Iris pigment epithelial cell (primary cell): ENCODE data around the gene TSNAXIP1.
"Not testable (repeated sequence)": the region's sequence is repeated elsewhere in the genome, so short reads cannot be mapped to it uniquely, and the experiment has no call there.

Experiments used
- DNase-seq: peaks from one replicate; pipeline ENCODE4 v3.0.0-alpha.2; 2011; ENCODE audit warnings: low read depth

The TSNAXIP1 gene

DNA sequence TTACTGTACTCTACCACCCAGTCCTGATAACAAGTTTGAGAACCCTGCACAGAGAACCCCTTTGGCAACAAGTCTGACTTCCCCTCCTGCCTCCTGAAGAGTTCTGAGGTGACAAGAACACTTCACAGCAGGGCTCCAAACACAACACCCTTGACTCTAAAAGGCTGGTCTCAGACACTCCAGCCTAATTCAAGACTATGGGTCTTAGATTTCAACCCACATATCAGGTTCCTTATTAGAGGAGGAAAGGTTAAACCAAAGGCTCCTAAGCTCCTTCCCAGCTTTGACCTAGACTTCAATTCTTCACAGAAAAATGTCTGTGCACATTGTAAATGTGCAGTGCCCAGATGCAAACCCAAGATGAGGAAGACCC, 23.4 kb upstream of the TSNAXIP1 start:
- no peak for DNase-seq

DNA sequence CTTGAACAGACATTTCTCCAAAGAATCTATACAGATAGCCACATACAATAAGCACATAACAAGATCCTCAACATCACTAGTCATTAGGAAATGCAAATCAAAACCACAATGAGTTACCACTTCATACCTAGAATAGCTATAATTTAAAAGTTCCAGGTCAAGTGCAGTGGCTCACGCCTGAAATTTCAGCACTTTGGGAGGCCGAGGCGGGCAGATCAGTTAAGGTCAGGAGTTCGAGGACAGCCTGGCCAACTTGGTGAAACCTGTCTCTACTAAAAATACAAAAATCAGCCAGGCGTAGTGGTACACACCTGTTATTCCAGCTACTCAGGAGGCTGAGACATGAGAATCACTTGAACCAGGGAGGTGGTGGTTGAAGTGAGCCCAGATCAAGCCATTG, 20.2 kb upstream of the TSNAXIP1 start:
- DNase-seq = no peak

DNA sequence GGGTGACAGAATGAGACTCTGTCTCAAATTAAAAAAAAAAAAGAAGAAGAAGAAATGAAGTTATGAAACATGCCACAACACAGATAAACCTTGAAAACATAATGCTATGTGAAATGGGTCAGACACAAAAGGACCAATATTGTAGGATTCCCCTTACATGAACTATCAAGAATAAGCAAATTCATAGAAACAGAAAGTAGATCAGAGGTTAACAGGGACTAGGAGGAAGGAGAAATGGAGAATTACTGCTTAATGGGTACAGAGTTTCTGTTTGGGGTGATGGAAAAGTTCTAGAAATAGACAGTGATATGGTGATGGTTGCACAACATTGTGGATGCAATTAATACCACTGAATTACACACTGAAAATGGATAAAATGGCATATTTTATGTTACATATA, 16.6 kb upstream of the TSNAXIP1 start:
- no peak for DNase-seq

DNA sequence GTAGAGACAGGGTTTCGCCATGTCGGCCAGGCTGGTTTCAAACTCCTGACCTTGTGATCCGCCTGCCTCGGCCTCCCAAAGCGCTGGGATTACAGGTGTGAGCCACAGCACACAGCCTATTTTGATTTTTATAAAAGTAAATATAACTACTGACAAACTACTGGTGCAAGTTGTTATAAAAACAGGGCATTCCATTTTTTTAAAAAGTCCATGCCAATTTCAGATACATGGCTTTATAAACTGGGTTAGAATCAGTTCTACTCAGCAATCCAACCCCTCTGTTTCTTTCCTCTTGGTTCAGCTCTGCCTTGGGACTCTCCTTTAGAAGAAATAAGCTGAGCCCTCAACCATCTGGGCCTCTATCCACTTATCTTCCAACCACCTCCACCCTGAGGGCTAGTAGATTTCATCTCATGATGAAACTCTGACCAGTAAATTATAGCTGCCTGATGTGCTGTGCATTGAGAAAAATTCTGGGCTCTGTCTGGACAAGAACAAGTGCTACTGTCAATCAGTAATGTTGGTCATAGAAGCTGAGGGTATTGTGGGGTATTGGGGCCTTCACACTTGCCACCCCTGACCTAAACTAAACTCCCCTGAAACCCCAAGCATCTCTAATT, 10.5 kb upstream of the TSNAXIP1 start:
- DNase-seq = no peak

DNA sequence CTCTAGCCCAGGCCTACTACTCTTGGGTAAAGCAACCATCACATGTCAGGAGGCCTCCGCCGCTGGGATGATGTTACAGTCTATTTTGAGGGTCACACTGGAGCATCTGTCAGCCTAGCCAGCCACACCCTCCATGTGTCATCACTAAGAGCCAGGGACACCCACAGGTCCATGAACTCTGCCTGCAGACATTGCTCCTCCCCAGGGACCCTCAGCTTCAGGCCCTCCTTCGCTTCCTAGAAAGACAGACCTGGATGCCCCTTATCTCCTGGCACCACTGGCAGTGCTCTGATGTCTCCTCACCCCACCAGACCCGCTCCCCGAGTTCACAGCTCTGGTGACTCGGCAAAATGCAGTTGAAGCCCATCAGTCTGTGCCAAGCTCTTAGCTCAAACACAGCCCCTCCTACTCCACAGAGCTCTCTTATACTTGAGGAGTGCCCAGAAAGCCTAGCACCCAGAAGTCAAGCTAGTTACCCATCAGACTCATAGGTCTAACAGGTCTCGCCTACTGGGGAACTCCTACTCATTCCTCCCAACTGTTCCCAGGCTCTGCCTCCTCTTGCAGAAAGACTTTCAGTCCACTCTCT, 6.3 kb upstream of the TSNAXIP1 start:
- DNase-seq = no peak

DNA sequence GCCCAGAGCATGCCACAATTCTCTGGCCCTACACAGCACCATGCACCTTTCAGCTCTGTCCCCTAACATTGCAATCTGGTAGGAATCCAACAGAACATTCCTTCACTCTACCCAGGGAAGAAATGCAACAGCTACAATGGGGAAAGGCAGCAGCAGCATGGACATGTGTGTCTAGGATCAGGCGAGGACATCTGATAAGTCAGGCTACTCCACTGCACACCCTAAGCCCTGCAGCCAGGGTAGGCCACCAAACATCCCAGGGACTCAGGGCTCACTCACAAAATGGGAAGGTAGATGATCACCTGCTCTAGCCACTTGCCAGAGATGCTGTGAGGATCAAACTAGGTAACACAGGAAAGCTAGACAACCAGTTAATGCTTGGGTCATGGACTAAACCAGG, 5.4 kb upstream of the TSNAXIP1 start:
- DNase-seq = no peak

DNA sequence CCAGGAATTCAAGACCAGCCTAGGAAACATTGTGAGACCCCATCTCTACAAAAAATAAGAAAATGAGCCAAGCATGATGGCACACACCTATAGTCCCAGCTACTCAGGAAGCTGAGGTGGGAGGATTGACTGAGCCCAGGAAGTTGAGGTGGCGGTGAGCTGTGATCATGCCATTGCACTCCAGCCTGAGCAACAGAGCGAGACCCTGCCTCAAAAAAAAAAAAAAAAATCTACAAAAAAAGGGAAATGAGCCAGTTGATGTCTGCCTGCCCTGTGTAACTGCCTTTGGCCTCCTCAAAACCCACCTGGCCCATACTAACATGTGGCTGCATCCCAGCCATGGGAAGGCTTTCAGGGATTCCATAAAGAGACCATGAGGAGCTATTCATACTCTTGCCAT, 4.8 kb upstream of the TSNAXIP1 start:
- DNase-seq = no peak

DNA sequence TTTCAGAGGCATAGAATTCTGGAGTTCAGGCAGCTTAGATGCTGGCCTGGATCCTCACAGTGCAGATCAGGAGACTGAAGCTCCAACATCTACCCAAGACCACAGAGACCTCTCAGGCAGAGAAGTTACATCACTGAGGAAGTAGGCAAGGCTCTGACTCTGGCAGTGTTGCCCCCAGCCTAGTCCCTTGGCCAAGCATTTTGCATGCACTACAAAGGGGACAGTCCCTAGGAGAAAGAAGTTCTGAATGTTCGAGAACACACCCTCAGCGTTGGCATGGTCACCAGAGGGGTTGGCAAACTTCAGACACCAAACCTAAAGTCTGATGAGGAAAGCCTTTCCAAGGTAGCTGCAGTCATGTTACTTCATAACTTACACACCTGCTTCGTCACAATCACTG, 2.8 kb upstream of the TSNAXIP1 start:
- DNase-seq = no peak

DNA sequence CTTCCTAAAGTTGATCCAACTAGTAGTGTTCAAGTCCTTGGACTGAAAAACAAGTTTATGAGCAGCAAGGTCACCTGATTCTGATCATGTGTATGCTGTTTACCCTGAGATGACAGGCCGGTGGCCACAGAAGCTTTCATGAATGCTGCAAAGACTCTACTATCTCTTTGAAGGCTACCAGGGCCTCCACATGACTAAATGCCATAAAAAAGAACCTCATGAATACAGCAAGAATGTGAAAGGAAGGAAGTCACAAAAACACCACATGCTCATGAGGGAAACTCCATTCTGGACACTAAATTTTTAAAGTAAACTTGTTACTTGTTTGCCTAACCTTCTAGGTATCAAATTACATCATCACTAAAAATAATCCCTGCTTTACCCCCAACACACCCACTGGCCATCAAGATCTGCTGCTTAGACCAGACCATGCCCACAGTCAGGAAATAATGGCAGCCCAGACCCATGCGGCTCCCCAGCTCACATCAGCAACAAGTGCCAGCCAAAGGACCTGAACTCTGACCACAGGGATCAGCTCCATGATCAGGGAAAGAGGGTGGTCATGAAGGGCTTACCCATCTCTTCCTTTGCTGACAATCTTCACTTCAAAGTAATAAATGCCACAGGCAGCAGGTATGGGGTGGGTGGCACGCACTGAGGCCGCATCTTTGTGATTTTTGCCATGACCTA, 1.7 kb upstream of the TSNAXIP1 start:
- DNase-seq = peak; percentile 12

DNA sequence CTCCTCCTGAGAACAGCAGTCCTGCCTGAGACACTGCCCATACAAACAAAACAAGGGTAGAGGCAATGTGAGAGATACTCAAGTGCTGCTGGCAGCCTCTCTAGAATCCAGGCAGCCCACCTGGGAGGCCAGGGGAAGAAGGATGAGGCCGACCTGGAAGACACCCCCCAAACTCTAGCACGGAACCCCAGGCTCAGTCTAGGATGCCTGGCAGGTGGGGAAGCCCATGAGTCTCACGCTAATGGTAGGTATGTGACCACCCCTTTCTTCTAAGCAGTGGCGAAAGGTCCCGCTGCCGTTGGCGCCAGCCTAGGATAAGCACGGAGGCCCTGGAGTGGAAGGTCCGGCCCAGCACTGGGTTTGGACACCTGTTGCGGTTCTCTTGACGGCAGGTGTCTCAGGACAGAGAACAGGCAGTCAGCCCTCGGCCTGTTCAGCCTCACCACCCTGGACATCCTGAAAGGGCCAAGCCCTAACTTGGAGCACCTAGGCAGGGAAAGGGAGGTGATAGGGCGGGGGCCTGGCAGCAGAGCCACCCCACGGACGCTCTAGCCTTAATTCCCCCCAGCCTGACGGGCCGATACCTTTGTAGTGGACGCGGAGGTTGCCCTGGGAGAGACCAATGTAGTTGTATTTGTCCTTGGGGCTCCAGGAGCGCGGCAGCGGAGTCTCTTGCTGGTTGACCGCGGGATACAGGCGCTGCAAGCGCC, 816 bp upstream of the TSNAXIP1 start:
- DNase-seq = peak; percentile 7

DNA sequence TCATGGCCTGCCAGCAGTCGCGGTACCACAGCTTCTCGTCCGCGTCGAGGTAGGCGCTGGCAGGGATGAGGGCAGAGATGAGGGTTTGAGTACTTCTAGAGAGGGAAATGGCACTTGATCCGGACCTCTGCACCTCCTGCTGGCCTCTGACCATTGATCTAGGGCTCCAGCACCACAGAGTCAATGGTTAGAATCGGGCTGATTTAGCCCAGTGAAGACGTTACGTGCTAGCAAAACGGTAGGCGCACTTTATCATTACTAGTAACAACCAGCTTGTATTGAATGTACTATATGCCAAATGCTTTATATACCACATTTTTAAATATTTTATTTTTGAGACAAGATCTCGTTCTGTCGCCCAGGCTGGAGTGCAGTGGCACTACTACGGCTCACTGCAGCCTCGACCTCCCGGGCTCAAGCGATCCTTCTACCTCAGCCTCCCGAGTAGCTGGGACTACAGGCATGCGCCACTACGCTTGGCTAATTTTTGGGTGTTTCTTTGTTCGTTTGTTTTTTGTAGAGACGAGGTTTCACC, 526 bp downstream of the TSNAXIP1 start:
- no peak for DNase-seq

DNA sequence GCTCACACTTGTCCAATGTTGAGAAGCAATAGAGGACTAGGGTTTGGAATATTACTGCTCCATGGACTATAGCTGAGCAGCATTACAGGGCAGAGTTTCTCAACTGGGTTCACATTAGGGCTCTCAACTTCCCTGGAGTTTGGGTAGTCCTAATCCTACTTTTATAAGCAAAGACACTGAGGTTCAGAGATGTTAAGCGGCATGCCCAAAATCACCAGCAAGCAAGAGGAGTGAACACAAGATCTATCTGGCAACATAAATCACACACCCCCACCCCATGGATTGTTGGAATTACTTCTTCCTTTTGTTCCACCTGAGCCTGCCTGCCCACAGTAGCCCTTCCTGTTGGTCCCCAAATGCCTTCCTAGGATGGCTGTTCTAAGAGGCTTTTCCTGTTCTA, 5.2 kb downstream of the TSNAXIP1 start:
- DNase-seq = no peak

DNA sequence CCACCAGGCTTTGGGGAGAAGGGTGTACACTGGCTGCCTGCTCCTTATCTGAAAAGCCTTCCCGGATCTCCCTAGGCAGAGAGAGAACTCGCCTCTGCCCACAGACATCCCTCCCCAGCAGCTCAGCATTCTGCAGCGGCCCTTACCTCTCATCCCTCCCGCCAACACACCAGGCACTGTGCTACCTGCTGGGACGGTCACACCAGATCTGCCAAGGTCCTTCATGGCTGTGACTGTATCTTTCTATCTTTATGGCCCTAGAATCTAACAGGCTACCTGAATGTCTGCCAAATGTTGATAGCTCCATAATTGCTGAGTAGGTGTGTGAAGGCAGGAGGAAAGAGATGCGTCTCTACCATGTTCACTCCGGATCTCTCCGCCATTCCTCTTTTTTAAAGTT, 7.9 kb downstream of the TSNAXIP1 start:
- no peak for DNase-seq

DNA sequence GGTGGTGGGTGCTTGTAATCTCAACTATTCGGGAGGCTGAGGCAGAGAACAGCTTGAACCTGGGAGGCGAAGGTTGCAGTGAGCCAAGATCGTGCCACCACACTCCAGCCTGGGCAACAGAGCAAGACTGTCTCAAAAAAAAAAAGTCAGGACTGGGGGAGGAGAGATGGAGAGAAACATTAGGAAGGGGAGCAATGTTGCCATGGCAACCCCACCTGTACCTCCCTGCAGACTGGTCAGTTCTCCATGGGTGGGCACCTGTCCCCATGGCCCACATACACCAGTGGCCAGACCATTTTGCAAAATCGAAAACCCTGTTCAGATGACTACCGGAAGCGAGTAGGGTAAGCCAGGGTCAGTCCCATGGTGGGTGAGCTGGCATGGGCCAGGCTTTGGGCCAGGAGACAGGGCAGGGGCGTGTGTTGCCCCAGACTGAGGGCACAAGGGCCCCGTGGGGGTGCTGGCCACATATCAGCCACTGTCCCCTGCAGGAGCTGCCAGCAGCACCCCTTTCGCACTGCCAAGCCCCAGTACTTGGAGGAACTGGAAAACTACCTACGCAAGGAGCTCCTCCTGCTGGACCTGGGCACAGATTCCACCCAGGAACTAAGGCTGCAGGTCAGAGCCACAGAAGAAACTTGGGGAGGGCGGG, 14.0 kb downstream of the TSNAXIP1 start:
- DNase-seq = no peak

DNA sequence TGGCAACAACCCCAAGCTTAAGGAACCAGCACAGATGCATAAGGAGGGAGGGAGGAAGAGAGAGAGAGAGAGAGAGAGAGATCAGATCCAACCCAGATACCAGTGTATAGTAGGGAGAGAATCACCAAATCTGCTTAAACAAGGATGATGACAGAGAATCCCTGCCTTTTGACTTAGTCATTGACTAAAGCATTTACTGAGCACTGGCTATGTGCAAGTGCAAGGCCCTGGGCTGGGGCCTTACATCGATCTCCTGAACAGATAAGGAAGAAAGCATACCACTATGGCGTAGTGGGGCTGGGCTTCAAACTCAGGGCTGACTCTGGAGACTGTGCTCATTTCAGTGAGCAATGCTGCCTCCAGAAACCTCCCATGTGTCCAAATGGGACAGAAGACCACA, 15.8 kb downstream of the TSNAXIP1 start:
- peak; percentile 56 for DNase-seq

DNA sequence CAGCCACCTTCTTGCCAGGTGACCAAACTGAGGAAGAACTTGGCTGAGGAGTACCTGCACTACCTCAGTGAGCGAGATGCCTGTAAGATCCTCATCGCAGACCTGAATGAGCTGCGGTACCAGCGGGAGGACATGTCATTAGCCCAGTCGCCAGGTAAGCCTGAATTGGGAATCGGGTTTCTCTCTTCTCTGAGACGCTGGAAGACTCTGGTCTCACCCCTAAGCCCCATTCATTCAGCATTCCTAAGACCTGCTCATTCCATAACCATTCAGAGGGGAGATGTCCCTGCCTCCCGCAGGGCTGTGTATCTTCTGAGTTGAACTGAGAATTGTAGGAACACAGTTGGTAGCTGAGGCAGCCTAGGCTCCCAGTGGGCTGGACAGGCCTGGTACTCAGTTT, 18.4 kb downstream of the TSNAXIP1 start:
- DNase-seq = no peak

DNA sequence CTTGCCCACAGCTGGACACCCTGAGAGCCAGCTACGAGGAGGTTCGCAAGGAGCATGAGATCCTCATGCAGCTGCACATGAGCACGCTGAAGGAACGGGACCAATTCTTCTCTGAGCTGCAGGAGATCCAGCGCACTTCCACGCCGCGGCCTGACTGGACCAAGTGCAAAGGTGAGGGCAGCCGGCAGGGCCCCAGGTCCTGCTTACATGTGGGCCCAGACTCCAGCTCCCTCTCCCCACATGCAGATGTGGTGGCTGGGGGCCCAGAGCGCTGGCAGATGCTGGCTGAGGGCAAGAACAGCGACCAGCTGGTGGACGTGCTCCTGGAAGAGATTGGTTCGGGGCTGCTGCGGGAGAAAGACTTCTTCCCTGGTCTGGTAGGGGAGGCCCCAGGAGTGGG, 19.2 kb downstream of the TSNAXIP1 start:
- DNase-seq = no peak

DNA sequence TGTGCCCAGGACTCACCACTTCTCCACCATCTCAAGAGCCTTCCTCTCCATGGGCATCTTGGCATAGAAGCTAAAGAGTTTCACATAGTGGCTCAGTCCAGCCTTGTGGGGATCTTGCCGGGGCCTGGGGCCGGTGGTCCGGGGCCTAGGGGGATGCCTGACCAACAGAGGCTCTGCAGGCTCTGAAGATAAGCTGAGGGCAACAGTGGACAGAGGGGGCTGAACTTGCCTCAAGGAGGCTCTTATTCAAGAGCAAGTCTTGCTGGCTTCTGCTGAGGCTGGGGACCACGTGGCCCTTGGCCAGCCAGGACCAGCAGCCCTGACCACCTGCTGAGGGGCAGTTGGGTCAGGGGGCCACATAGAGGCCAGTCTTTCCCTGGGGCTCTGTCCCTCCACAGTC, 22.0 kb downstream of the TSNAXIP1 start:
- no peak for DNase-seq

DNA sequence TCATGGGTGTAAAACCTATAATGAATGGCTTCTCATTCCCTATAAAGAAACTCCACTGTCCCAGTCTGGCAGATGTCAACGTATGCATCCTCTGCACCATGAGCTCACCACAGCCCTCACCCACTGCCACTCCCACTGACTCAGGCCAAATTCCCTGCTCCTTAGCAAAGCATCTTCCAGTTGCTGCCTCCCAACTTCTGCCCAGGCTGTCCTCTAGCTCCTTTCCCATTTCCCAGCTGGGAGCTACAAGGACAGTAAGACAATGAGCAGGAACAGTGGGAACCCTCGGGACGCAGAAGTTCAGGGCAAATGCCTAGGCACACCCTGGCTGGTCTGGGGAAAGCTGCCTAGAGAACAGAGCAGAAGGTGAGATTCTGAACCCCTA, 26.3 kb downstream of the TSNAXIP1 start:
- peak; percentile 76 for DNase-seq

DNA sequence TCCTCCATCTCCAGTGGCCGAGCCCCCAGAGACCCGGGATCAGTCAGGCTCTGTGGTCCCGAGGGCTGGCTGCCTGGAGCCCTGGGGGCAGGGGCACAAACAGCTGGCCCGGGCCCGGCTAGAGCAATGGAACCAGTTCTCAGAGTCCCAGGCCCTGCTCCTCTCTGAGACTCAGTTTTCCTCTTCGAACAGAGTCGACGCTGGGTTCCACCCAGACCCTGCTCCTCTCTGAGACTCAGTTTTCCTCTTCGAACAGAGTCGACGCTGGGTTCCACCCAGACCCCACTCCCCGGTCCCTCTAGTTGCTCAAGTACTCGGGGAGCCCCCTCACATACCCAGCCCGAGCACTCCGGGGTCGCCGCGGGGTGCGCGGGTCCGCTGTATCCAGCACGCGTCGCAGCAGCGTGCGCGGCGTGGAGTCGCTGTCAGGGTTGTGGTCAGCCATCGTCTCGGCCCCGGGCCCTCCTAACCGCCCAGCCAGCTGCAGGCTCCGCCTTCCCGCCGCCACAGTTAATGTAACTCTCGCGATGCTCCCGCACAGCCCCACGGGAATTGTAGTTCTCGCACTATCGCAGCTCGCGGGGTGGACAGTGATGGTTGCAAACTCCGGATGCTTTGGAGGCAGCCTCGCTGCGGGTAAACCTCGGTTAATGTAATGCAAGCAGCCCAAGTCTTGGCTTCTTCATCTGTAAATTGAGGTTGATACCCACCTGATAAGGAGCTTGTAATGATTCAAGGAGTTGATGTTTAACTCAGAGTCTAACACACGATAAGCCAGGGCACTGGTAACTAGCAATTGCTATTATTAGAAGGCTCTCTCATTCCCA, 26.9 kb downstream of the TSNAXIP1 start:
- peak; percentile 84 for DNase-seq

DNA sequence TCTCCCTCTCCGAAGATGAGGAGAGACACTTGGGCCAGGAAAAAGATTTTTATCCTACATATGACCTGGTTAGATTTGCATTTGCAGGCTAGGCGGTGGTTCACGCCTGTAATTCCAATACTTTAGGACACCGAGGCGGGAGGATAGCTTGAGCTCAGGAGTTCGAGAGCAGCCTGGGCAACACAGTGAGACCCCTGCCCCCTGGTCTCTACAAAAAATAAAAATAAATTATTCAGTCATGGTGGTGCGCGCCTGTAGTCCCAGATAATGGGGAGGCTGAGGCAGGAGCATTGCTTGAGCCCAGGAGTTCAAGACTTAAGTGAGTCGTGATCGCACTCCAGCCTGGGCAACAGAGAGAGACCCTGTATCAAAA, 27.5 kb downstream of the TSNAXIP1 start:
- DNase-seq = no peak

DNA sequence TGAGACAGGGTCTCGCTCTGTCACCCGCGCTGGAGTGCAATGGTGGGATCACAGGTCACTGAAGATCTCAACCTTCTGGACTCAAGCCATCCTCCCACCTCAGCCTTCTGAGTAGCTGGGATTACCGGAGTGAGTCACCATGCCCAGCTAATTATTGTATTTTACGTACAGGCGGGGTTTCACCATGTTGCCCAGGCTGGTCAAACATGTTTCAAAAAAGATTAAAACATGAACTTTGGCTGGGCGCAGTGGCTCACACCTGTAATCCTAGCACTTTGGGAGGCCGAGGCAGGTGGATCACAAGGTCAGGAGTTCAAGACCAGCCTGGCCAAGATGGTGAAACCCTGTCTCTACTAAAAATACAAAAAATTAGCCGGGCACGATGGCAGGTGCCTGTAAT, 30.5 kb downstream of the TSNAXIP1 start:
- DNase-seq = not testable (repeated sequence)
